ENCODE measurements around the gene DCST2. TPM values are rescaled to one million over a fixed set of nuclear protein-coding genes. Genes with fewer than 3 reads are reported as not detected.

Gene DCST2
- total and polyA plus RNA-seq, 10 of the 15 experiments (the other 5 are each of a cell fraction or from before 2014, with no cell fraction given) = 0.33 to 0.41 (median 0.36) TPM; not detected in 7

GRCh38 chr1:155003766-155004351 is 29.7 kb downstream of the DCST2 start:
- no peaks in the 10 kb centered on the region; a peak in 1 of 4 replicates for H3K36me3 ChIP-seq (ENCODE audit: control insufficient read depth in 2 of 2, insufficient read depth in 2 of 2, low read length in 1 of 2)
- ChIA-PET POLR2A (interaction anchor here (0.8 to 1.9 kb wide), 9 partner anchors 13 to 52 kb away, joined by 3 to 8 read pairs (median 4); partner anchors contain the start of genes FLAD1, PYGO2 and SHC1), SMC1A (ENCODE audit: uncharacterized antibody, unreplicated experiment) (interaction anchor here (0.6 to 1.4 kb wide), 6 partner anchors 9 to 824 kb away, joined by 3 to 4 read pairs (median 3); no protein-coding TSS in a partner anchor), RAD21 (ENCODE audit: unreplicated experiment) (interaction anchor here (1.1 to 3.3 kb wide), 5 partner anchors 11 to 81 kb away, joined by 4 to 14 read pairs (median 4); partner anchors contain the start of gene PBXIP1), CTCF (interaction anchor here (0.8 to 2.1 kb wide), 4 partner anchors 13 to 60 kb away, joined by 3 to 18 read pairs (median 4); no protein-coding TSS in a partner anchor)
- peak overlapping the region; percentile 98 for H3K4me2 ChIP-seq (ENCODE audit: control insufficient read depth, insufficient read depth)
- H3K27ac ChIP-seq (ENCODE audit: control insufficient read depth, insufficient read depth) = peak overlapping the region; percentile 91
- intact Hi-C loops (cut with micrococcal nuclease; ENCODE audit: unreplicated experiment) (loop anchor here (2.0 to 5.0 kb wide), 2 partner anchors 13 to 42 kb away; partner anchors contain the start of gene PYGO2), in situ Hi-C loops (cut with MboI) (no loop called here)
- H3K4me3 ChIP-seq = peak overlapping the region; percentile 99
- H2AFZ ChIP-seq (ENCODE audit: control insufficient read depth, low read depth, low read length) = peak overlapping the region; percentile 43; the same call in 1 of the 2 replicates
- H4K20me1 ChIP-seq (ENCODE audit: control insufficient read depth, insufficient read depth) = 0 out of 2 replicates have a peak, but pooled peaks cover 3% of the 10 kb centered on the region
- 3% methylated on average over 11 of the region's 34 CpGs for WGBS (ENCODE audit: insufficient coverage, insufficient replicate concordance, low lambda C conversion rate, missing lambda C conversion rate)
- no TSS peak for BruUV-seq (replicated peaks)
- peaks cover 44% of the 10 kb centered on the region for H3K4me1 ChIP-seq (ENCODE audit: control insufficient read depth, insufficient read depth, low read length)
- no peaks in the 10 kb centered on the region for H3K9me3 ChIP-seq (replicated peaks; ENCODE audit: control insufficient read depth, insufficient read depth, low read length)
- H3K27me3 ChIP-seq (replicated peaks in 1 of 2; ENCODE audit: control insufficient read depth in 2 of 2, insufficient read depth in 2 of 2, low read length in 1 of 2) = no peaks in the 10 kb centered on the region
- peak overlapping the region; percentile 85 for H3K9ac ChIP-seq (ENCODE audit: control insufficient read depth, insufficient read depth, low read length)
- no peak for DNase-seq (ENCODE audit: low read depth, low spot score)
- H3K79me2 ChIP-seq (ENCODE audit: control insufficient read depth, insufficient read depth, low read length) = peaks cover 59% of the 10 kb centered on the region
- no peak for FAIRE-seq
- ATAC-seq = peak; percentile 17
- no peak for TF ChIP-seq CBX5 (IDR thresholded peaks at IDR 0.05; ENCODE audit: low read depth)
- TF ChIP-seq GABPA (IDR thresholded peaks at IDR 0.05; ENCODE audit: low read depth) = no peak
- no peak for TF ChIP-seq WRNIP1 (IDR thresholded peaks at IDR 0.05; ENCODE audit: borderline replicate concordance, low read depth, low read length)
- TF ChIP-seq PAX5 (IDR thresholded peaks at IDR 0.05; ENCODE audit: borderline replicate concordance, low read depth, low read length) = no peak
- peak; percentile 92 for TF ChIP-seq ELK1 (IDR thresholded peaks at IDR 0.05; ENCODE audit: low read depth, low read length)
- 0 out of 2 replicates have a peak, but pooled peaks have one; percentile 12 for TF ChIP-seq NR2F1 (conservative IDR thresholded peaks at IDR 0.05)
- TF ChIP-seq PAX8 (IDR thresholded peaks at IDR 0.05) = no peak
- no peak for TF ChIP-seq MXI1 (IDR thresholded peaks at IDR 0.05; ENCODE audit: low read depth, low read length)
- TF ChIP-seq MEF2B (IDR thresholded peaks at IDR 0.05; ENCODE audit: partially characterized antibody, poor library complexity, severe bottlenecking) = no peak
- peak; percentile 44; the same call in 1 of the 2 replicates for TF ChIP-seq POLR2A (IDR thresholded peaks at IDR 0.05; ENCODE audit: low read depth, low read length)
- TF ChIP-seq, protein P1, sequence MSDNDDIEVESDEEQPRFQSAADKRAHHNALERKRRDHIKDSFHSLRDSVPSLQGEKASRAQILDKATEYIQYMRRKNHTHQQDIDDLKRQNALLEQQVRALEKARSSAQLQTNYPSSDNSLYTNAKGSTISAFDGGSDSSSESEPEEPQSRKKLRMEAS (IDR thresholded peaks at IDR 0.05; ENCODE audit: low read depth, low read length) = no peak
- peak in 1 of 2 experiments; percentile 63; a peak in 1 of 3 replicates for TF ChIP-seq EGR1 (IDR thresholded peaks at IDR 0.05; ENCODE audit: borderline replicate concordance in 1 of 2, low read depth in 2 of 2, low read length in 2 of 2)
- TF ChIP-seq SRF (IDR thresholded peaks at IDR 0.05; ENCODE audit: low read depth in 2 of 2, low read length in 2 of 2) = peak; percentile 92 to 94
- TF ChIP-seq BHLHE40 (IDR thresholded peaks at IDR 0.05; ENCODE audit: borderline replicate concordance in 1 of 2, low read depth in 2 of 2, low read length in 1 of 2) = peak; percentile 57 to 86; a peak in 3 of 4 replicates
- TF ChIP-seq ZBTB40 (IDR thresholded peaks at IDR 0.05; ENCODE audit: borderline replicate concordance) = peak; percentile 63; the same call in 1 of the 2 replicates
- 0 out of 2 replicates have a peak, but pooled peaks have one; percentile 19 for TF ChIP-seq GATAD2B (conservative IDR thresholded peaks at IDR 0.05; ENCODE audit: low read depth)
